ENCODE data around the gene ZBTB7C.

- TF ChIP-seq ZFX (IDR thresholded peaks at IDR 0.05) (no peak), CTCF (conservative IDR thresholded peaks at IDR 0.05) (no peak)
Measured at GRCh38 chr18:48405978-48406377, 3.2 kb downstream of the ZBTB7C start.
